HUDEP-2 (cell line): ENCODE results near the gene HECTD4.
A peak's percentile ranks its signal among the peaks of the same experiment; 100 is the strongest.
"Not testable (repeated sequence)": the region's sequence is repeated elsewhere in the genome, so short reads cannot be mapped to it uniquely, and the experiment has no call there.

Experiments
- DNase-seq, 76 experiments: peaks; one replicate each; lab custom pipeline; 2025; ENCODE audit not compliant: unreplicated experiment in 76 of 76; lab: John Stamatoyannopoulos, UW

The HECTD4 gene

GRCh38 chr12:112126911-112127310, 255.3 kb downstream of the HECTD4 start:
- no peak for DNase-seq

GRCh38 chr12:112126000-112126438, 256.2 kb downstream of the HECTD4 start:
- no peak for DNase-seq

GRCh38 chr12:112125250-112125999, 256.8 kb downstream of the HECTD4 start, which contains the start of gene TRAFD1:
Gene TRAFD1 (plus strand): TSS chr12:112125560. CDS start chr12:112130523, 4,963 bp downstream.
- peak in 75 of 76 experiments; percentile 49 to 98 (median 96) for DNase-seq

- no peak for DNase-seq
Observed at GRCh38 chr12:112124918-112125249, 257.3 kb downstream of the HECTD4 start.

GRCh38 chr12:112122823-112123690, 259.2 kb downstream of the HECTD4 start:
- DNase-seq: no peak

- no peak for DNase-seq
Observed at GRCh38 chr12:112121780-112122565, 260.3 kb downstream of the HECTD4 start.

GRCh38 chr12:112117685-112118084, 264.5 kb downstream of the HECTD4 start:
- no peak for DNase-seq

GRCh38 chr12:112116232-112117060, 265.8 kb downstream of the HECTD4 start:
- peak in 51 of 76 experiments; percentile 4 to 76 (median 39) for DNase-seq

- peak in 3 of 76 experiments; percentile 10 to 15 (median 12) for DNase-seq
Observed at GRCh38 chr12:112115259-112116045, 266.8 kb downstream of the HECTD4 start.

GRCh38 chr12:112112409-112113133, 269.7 kb downstream of the HECTD4 start:
- DNase-seq: no peak

- no peak for DNase-seq
Observed at GRCh38 chr12:112111931-112112330, 270.3 kb downstream of the HECTD4 start.

- not testable (repeated sequence) for DNase-seq
Observed at GRCh38 chr12:112110787-112111662, 271.2 kb downstream of the HECTD4 start.
